Measurements from ENCODE around the gene PRR5L.
"Not testable (repeated sequence)": the region's sequence is repeated elsewhere in the genome, so short reads cannot be mapped to it uniquely, and the experiment has no call there.

- TF ChIP-seq, protein P1, sequence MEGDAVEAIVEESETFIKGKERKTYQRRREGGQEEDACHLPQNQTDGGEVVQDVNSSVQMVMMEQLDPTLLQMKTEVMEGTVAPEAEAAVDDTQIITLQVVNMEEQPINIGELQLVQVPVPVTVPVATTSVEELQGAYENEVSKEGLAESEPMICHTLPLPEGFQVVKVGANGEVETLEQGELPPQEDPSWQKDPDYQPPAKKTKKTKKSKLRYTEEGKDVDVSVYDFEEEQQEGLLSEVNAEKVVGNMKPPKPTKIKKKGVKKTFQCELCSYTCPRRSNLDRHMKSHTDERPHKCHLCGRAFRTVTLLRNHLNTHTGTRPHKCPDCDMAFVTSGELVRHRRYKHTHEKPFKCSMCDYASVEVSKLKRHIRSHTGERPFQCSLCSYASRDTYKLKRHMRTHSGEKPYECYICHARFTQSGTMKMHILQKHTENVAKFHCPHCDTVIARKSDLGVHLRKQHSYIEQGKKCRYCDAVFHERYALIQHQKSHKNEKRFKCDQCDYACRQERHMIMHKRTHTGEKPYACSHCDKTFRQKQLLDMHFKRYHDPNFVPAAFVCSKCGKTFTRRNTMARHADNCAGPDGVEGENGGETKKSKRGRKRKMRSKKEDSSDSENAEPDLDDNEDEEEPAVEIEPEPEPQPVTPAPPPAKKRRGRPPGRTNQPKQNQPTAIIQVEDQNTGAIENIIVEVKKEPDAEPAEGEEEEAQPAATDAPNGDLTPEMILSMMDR (IDR thresholded peaks at IDR 0.05): not testable (repeated sequence)
- TF ChIP-seq EP300, POLR2A (IDR thresholded peaks at IDR 0.05): not testable (repeated sequence)
These were observed 187.0 kb downstream of the PRR5L start for GRCh38 chr11:36483042-36483441.

Data from ovary (tissue), 3 donors.